Measurements from ENCODE around the gene NEU3. TPM values are rescaled to one million over a fixed set of nuclear protein-coding genes. Genes with fewer than 3 reads are reported as not detected.
"Not testable (repeated sequence)": the region's sequence is repeated elsewhere in the genome, so short reads cannot be mapped to it uniquely, and the experiment has no call there.

The NEU3 gene
- total RNA-seq, 1 donor, result 11.2 TPM

DNA sequence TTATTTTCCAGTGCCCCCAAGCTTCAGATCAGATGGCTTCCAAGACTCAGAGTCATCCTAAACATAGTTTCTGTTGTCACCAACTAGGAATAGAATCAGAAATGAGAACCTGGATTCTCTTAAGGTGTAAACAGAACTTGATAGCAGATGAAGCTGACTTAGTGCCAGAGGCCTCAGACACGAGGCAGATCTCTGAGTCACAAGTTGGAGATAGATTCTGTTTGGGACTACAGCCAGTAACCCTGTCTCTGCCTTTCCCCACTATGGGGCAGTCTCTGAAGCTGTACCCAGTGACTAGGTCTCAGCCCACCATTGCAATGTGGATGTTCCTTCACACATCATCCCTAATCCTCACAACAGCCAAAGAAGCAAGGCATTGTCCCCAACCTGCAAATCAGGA is 25.4 kb downstream of the NEU3 start:
- TF ChIP-seq, protein P1, sequence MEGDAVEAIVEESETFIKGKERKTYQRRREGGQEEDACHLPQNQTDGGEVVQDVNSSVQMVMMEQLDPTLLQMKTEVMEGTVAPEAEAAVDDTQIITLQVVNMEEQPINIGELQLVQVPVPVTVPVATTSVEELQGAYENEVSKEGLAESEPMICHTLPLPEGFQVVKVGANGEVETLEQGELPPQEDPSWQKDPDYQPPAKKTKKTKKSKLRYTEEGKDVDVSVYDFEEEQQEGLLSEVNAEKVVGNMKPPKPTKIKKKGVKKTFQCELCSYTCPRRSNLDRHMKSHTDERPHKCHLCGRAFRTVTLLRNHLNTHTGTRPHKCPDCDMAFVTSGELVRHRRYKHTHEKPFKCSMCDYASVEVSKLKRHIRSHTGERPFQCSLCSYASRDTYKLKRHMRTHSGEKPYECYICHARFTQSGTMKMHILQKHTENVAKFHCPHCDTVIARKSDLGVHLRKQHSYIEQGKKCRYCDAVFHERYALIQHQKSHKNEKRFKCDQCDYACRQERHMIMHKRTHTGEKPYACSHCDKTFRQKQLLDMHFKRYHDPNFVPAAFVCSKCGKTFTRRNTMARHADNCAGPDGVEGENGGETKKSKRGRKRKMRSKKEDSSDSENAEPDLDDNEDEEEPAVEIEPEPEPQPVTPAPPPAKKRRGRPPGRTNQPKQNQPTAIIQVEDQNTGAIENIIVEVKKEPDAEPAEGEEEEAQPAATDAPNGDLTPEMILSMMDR (IDR thresholded peaks at IDR 0.05; ENCODE audit: insufficient read depth, low read depth, low read length), result peak; percentile 7
- peak; percentile 71 for DNase-seq (ENCODE audit: low read depth)
- H3K4me3 ChIP-seq (ENCODE audit: low read depth, low read length), result no peak overlapping the region

DNA sequence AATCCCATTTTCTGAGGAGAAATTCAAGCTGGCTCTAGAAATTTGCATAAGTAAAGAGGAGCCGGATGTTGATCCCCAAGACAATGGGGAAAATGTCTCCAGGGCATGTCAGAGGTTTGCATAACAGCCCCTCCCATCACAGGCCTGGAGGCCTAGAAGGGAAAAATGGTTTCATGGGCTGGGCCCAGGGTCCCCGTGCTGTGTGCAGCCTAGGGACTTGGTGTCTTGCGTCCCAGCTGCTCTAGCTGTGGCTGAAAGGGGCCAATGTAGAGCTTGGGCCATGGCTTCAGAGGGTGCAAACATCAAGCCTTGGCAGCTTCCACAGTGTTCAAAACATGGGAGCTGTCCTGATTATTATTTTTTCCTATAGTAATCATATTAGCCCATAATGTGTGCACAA is 30.5 kb downstream of the NEU3 start:
- not testable (repeated sequence) for H3K4me3 ChIP-seq (ENCODE audit: low read depth, low read length); DNase-seq (ENCODE audit: low read depth)

DNA sequence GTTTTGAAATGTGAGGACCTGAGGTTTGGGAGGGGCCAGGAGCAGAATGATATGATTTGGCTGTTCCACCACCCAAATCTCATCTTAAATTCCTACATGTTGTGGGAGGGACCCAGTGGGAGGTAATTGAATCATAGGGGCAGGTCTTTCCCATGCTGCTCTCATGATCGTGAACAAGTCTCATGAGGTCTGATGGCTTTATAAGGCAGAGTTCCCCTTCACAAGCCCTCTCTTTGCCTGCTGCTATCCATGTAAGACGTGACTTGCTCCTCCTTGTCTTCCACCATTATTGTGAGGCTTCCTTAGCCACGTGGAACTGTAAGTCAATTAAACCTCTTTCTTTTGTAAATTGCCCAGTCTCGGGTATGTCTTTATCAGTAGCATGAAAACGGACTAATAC is 31.6 kb downstream of the NEU3 start:
- DNase-seq (ENCODE audit: low read depth); H3K4me3 ChIP-seq (ENCODE audit: low read depth, low read length): not testable (repeated sequence)

DNA sequence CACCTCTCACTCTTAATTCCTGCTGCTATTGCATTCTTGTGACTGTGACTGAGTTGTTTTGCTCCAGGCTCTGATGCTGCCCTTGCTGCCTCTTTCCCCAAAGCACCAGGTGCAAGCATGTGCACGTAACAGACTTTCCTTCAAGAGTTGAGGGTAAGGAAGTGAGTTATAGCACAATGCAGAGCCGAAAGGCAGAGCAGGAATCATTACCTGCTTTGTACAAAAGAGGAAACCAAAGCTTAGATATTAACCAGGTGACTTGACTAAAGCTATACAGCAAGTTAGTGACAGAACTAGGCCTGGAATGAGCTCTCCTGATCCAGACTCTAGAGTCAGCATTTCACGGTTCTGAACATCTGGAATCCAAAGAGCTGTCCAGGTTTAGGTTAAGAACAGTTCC is 33.6 kb downstream of the NEU3 start:
- H3K4me3 ChIP-seq (ENCODE audit: low read depth, low read length), result no peak overlapping the region
- no peak for DNase-seq (ENCODE audit: low read depth)
- TF ChIP-seq, protein P1 (IDR thresholded peaks at IDR 0.05; ENCODE audit: insufficient read depth, low read depth, low read length), result no peak

DNA sequence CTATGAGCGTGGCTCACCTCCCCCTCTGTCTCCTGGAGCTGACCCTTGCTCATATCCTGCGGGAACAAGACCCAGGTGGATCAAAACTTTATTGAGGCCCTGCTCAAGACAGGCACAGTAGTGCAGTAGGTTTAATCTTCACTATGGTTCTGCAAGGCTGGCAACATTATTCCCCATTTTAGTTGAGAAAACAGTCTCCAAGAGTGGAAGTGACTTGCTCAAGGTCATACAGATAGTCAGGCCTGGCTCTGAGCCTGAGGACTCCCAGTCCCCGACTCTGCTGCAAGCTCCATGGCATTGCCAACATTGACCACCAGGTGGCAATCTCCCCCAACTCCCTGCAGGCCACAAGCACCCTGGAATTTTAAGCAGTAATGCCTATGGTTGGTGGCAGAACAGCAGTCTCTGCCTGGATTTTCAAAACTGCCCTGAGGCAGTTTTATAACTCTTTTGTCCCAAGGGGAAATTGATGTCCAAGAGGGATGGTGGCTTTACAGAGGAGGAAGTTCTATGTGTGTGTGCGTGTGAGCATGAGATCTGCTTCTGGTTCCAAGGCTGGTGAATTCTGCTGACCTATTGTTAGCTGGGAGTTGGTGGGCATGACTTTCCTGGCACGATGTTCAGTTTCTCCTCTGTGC is 34.1 kb downstream of the NEU3 start:
- TF ChIP-seq, protein P1 (IDR thresholded peaks at IDR 0.05; ENCODE audit: insufficient read depth, low read depth, low read length), result peak; percentile 97

DNA sequence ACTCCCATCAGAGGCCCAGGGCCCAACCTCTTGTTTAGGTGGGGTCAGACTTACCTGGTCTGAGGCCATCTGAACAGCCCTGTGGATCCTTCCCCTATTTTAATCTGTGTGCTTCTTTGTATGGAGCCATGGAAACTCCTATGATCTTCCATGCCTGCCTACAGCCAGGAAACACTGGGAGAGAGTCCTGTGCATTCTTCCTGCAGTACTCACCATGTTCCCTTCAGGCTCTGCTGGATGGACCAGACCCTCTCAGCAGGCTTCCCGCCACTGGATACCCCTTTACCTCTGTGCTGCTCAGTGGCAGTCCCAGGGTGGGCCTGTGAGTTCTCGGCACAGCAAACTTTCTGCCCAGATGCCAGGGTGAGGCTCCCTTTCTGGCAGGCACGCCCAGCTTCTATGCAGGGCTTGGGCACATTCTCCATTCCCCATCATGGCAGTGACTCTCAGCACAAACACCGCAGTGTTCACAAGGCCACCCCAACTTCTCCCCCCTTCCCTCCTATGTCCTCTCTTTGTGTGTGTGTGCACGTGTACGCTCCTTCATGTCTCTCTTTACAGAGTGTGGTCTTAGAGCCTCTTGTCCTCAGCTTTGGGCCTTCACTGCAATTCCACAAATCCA is 34.8 kb downstream of the NEU3 start:
- H3K4me3 ChIP-seq (ENCODE audit: low read depth, low read length), result no peak overlapping the region
- no peak for DNase-seq (ENCODE audit: low read depth)
- TF ChIP-seq, protein P1 (IDR thresholded peaks at IDR 0.05; ENCODE audit: insufficient read depth, low read depth, low read length), result no peak

More for the DNA sequence above, 34.1 kb downstream of the NEU3 start:
- peak; percentile 84 for DNase-seq (ENCODE audit: low read depth)
- H3K4me3 ChIP-seq (ENCODE audit: low read depth, low read length), result no peak overlapping the region

DNA sequence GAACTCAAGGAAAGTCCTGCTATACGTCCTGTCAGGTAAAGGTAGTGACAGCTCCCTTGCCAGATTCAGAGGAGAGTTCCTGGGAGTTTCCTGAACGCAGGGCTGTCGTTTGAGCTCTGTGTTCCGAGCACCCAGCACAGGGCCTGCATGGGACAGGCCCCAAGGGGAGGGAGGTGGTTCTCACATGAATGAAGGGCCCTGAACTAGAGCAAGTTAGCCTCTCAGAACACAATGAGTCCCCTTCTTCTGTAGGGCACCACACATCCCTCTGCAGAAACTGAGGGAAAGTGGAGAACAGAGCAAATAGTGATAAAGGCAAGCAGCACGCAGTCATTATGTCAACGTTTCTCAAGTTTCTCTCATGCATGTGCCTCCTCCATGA is 35.3 kb downstream of the NEU3 start:
- H3K4me3 ChIP-seq (ENCODE audit: low read depth, low read length), result no peak overlapping the region
- TF ChIP-seq, protein P1 (IDR thresholded peaks at IDR 0.05; ENCODE audit: insufficient read depth, low read depth, low read length), result no peak
- no peak for DNase-seq (ENCODE audit: low read depth)

DNA sequence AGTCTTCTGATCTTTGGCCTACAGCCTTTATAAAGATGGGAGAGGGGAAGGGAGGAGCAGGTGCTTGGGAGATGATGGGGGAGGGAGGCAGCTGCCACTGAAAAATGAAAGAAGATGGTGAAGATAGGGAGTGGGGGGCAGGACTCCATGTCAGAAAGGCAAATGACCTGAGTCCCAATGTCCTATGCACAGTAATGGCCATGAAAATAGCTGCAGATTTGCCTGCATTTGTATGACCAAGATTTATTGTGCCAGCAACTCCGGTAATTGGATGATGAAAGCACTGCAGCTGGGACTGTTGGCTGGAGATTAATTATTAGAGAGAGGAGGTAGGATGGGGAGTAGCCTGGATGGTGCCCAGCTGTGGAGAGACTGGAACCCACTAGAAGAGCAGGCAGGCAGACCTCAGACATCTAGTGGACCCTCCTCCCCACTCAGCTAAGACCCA is 36.1 kb downstream of the NEU3 start:
- no peak overlapping the region for H3K4me3 ChIP-seq (ENCODE audit: low read depth, low read length)
- no peak for DNase-seq (ENCODE audit: low read depth)
- TF ChIP-seq, protein P1 (IDR thresholded peaks at IDR 0.05; ENCODE audit: insufficient read depth, low read depth, low read length), result no peak
